HTR-8/SVneo (cell line): Measurements from ENCODE around the gene SMIM44.
A peak's percentile ranks its signal among the peaks of the same experiment; 100 is the strongest.
"Not testable (repeated sequence)": the region's sequence is repeated elsewhere in the genome, so short reads cannot be mapped to it uniquely, and the experiment has no call there.

Experiments
- DNase-seq: peaks from one replicate; pipeline ENCODE4 v3.0.0; 2011; ENCODE audit warnings: low spot score, mixed read lengths; ENCODE audit not compliant: insufficient read length
- FAIRE-seq: peaks from 2 replicates; lab custom pipeline; 2011; peaks lifted over from hg19 to GRCh38; lab: Jason Lieb, UNC

Gene SMIM44

GRCh38 chr19:3483226-3483628, at the start of gene SMIM44:
SMIM44 (minus strand) TSS chr19:3483441; CDS start chr19:3483403, 38 bp downstream.
- no peak for FAIRE-seq
- DNase-seq = no peak

GRCh38 chr19:3533033-3533432, 49.8 kb upstream of the SMIM44 start:
- FAIRE-seq = no peak
- no peak for DNase-seq

GRCh38 chr19:3532154-3532786, 49.0 kb upstream of the SMIM44 start:
- FAIRE-seq = no peak
- DNase-seq = no peak

- no peak for FAIRE-seq
- no peak for DNase-seq
Measured at GRCh38 chr19:3531716-3532115, 48.5 kb upstream of the SMIM44 start.

GRCh38 chr19:3530389-3530788, 47.1 kb upstream of the SMIM44 start:
- no peak for DNase-seq
- FAIRE-seq = no peak

- DNase-seq = not testable (repeated sequence)
- FAIRE-seq = peak; percentile 16
Measured at GRCh38 chr19:3529299-3529698, 46.1 kb upstream of the SMIM44 start.

- no peak for FAIRE-seq
- no peak for DNase-seq
Measured at GRCh38 chr19:3528539-3529211, 45.4 kb upstream of the SMIM44 start.

GRCh38 chr19:3528080-3528479, 44.8 kb upstream of the SMIM44 start:
- DNase-seq (no peak), FAIRE-seq (no peak)

- DNase-seq (no peak), FAIRE-seq (no peak)
Measured at GRCh38 chr19:3527238-3527910, 44.1 kb upstream of the SMIM44 start.

- DNase-seq (no peak), FAIRE-seq (no peak)
Measured at GRCh38 chr19:3526507-3527237, 43.4 kb upstream of the SMIM44 start.

GRCh38 chr19:3524904-3525451, 41.7 kb upstream of the SMIM44 start:
- DNase-seq = no peak
- no peak for FAIRE-seq

GRCh38 chr19:3524078-3524842, 41.0 kb upstream of the SMIM44 start:
- FAIRE-seq (no peak), DNase-seq (no peak)

GRCh38 chr19:3523361-3524077, 40.3 kb upstream of the SMIM44 start:
- DNase-seq (no peak), FAIRE-seq (no peak)

GRCh38 chr19:3522421-3523360, 39.5 kb upstream of the SMIM44 start:
- DNase-seq (no peak), FAIRE-seq (no peak)

- DNase-seq (no peak), FAIRE-seq (no peak)
Measured at GRCh38 chr19:3521104-3521445, 37.8 kb upstream of the SMIM44 start.

GRCh38 chr19:3520166-3521103, 37.2 kb upstream of the SMIM44 start:
- DNase-seq = no peak
- FAIRE-seq = no peak

GRCh38 chr19:3519126-3519525, 35.9 kb upstream of the SMIM44 start:
- DNase-seq (no peak), FAIRE-seq (no peak)
